ENCODE results near the gene FEZ2.

Gene FEZ2

GRCh38 chr2:36550006-36550405, 48.0 kb downstream of the FEZ2 start:
- TF ChIP-seq TAF1 (IDR thresholded peaks at IDR 0.05; ENCODE audit: low read depth) = no peak
- TF ChIP-seq NFIC (IDR thresholded peaks at IDR 0.05) = no peak
- TF ChIP-seq TEAD4 (IDR thresholded peaks at IDR 0.05) = no peak
- TF ChIP-seq REST (IDR thresholded peaks at IDR 0.05; ENCODE audit: low read depth) = no peak
- TF ChIP-seq TCF12 (IDR thresholded peaks at IDR 0.05; ENCODE audit: low read depth) = no peak
- no peak for TF ChIP-seq ZBTB7A (IDR thresholded peaks at IDR 0.05; ENCODE audit: low read depth)
- no peak for TF ChIP-seq CEBPB (IDR thresholded peaks at IDR 0.05)
- TF ChIP-seq FOXM1 (IDR thresholded peaks at IDR 0.05; ENCODE audit: borderline replicate concordance, low read depth) = no peak
- TF ChIP-seq EP300 (IDR thresholded peaks at IDR 0.05; ENCODE audit: borderline replicate concordance) = no peak
- no peak for TF ChIP-seq RAD21 (IDR thresholded peaks at IDR 0.05; ENCODE audit: low read depth)
- TF ChIP-seq MAX (IDR thresholded peaks at IDR 0.05) = no peak
- no peak for TF ChIP-seq USF1 (IDR thresholded peaks at IDR 0.05)
- no peak for TF ChIP-seq EGR1 (IDR thresholded peaks at IDR 0.05)
- no peak for TF ChIP-seq YY1 (IDR thresholded peaks at IDR 0.05; ENCODE audit: low read depth)
- TF ChIP-seq CREB1 (IDR thresholded peaks at IDR 0.05; ENCODE audit: low read depth) = no peak

- TF ChIP-seq TEAD4 (IDR thresholded peaks at IDR 0.05) (no peak), YY1 (IDR thresholded peaks at IDR 0.05; ENCODE audit: low read depth) (no peak), RAD21 (IDR thresholded peaks at IDR 0.05; ENCODE audit: low read depth) (no peak), CREB1 (IDR thresholded peaks at IDR 0.05; ENCODE audit: low read depth) (no peak), EP300 (IDR thresholded peaks at IDR 0.05; ENCODE audit: borderline replicate concordance) (no peak), USF1 (IDR thresholded peaks at IDR 0.05) (no peak), TAF1 (IDR thresholded peaks at IDR 0.05; ENCODE audit: low read depth) (no peak), TCF12 (IDR thresholded peaks at IDR 0.05; ENCODE audit: low read depth) (no peak), MAX (IDR thresholded peaks at IDR 0.05) (no peak), NFIC (IDR thresholded peaks at IDR 0.05) (no peak), ZBTB7A (IDR thresholded peaks at IDR 0.05; ENCODE audit: low read depth) (no peak), CEBPB (IDR thresholded peaks at IDR 0.05) (no peak), FOXM1 (IDR thresholded peaks at IDR 0.05; ENCODE audit: borderline replicate concordance, low read depth) (no peak), REST (IDR thresholded peaks at IDR 0.05; ENCODE audit: low read depth) (no peak), EGR1 (IDR thresholded peaks at IDR 0.05) (no peak)
Observed at GRCh38 chr2:36549165-36549574, 48.8 kb downstream of the FEZ2 start.

- TF ChIP-seq TEAD4 (IDR thresholded peaks at IDR 0.05) (no peak), USF1 (IDR thresholded peaks at IDR 0.05) (no peak), FOXM1 (IDR thresholded peaks at IDR 0.05; ENCODE audit: borderline replicate concordance, low read depth) (no peak), TAF1 (IDR thresholded peaks at IDR 0.05; ENCODE audit: low read depth) (no peak), YY1 (IDR thresholded peaks at IDR 0.05; ENCODE audit: low read depth) (no peak), EGR1 (IDR thresholded peaks at IDR 0.05) (no peak), CEBPB (IDR thresholded peaks at IDR 0.05) (no peak), MAX (IDR thresholded peaks at IDR 0.05) (no peak), RAD21 (IDR thresholded peaks at IDR 0.05; ENCODE audit: low read depth) (no peak), EP300 (IDR thresholded peaks at IDR 0.05; ENCODE audit: borderline replicate concordance) (no peak), CREB1 (IDR thresholded peaks at IDR 0.05; ENCODE audit: low read depth) (no peak), NFIC (IDR thresholded peaks at IDR 0.05) (no peak), REST (IDR thresholded peaks at IDR 0.05; ENCODE audit: low read depth) (no peak), TCF12 (IDR thresholded peaks at IDR 0.05; ENCODE audit: low read depth) (no peak), ZBTB7A (IDR thresholded peaks at IDR 0.05; ENCODE audit: low read depth) (no peak)
Observed at GRCh38 chr2:36547906-36548305, 50.1 kb downstream of the FEZ2 start.
